Measurements from ENCODE around the gene GNAI2. TPM values are rescaled to one million over a fixed set of nuclear protein-coding genes. Genes with fewer than 3 reads are reported as not detected.

The GNAI2 gene
- polyA plus RNA-seq, 3 donors, result 914 to 1,492 (median 1,165) TPM

DNA sequence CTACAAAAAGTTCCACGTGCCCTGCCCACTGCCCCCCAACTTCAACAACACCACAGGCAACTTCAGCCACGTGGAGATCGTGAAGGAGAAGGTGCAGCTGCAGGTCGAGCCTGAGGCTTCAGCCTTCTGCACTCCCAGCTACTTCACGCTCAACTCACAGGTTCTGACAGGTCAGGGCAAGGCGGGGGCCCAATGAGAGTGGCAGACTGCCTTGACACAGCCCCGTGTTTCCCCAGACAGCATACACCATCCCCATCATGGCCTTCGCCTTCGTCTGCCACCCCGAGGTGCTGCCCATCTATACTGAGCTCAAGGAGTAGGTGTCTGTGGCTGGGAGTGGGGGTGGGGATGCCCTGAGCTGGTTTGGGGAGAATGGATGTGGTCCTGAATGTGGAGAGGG, 18.3 kb upstream of the GNAI2 start:
- intact Hi-C loops (cut with micrococcal nuclease), result no loop called here
- Histone ChIP-seq H3K9me3 (replicated peaks in 1 of 2; ENCODE audit: control insufficient read depth in 1 of 2, insufficient read depth in 1 of 2, low read length in 2 of 2) (no peaks in the 10 kb centered on the region), H2AFZ (ENCODE audit: insufficient read depth, low read depth, low read length, poor library complexity, severe bottlenecking) (no peak overlapping the region), H3K4me3 (replicated peaks in 1 of 3; ENCODE audit: low read depth in 2 of 3, low read length in 3 of 3) (no peak overlapping the region), H3K27me3 (ENCODE audit: control insufficient read depth in 2 of 2, insufficient read depth in 2 of 2, low read length in 2 of 2) (no peaks in the 10 kb centered on the region), H3K9ac (ENCODE audit: insufficient read depth, low read length, poor library complexity, severe bottlenecking) (no peak overlapping the region), H3K4me2 (replicated peaks; ENCODE audit: extremely low read depth, low read length, poor library complexity, severe bottlenecking) (no peak overlapping the region), H4K20me1 (ENCODE audit: insufficient read depth, low read length) (no peaks in the 10 kb centered on the region), H3K27ac (ENCODE audit: low read depth in 1 of 2, low read length in 2 of 2) (no peak overlapping the region), H3K36me3 (replicated peaks in 1 of 2; ENCODE audit: control insufficient read depth in 1 of 2, insufficient read depth in 2 of 2, low read length in 2 of 2) (no peaks in the 10 kb centered on the region), H3K4me1 (ENCODE audit: control insufficient read depth in 1 of 2, insufficient read depth in 2 of 2, low read length in 2 of 2) (no peaks in the 10 kb centered on the region), H3K79me2 (ENCODE audit: insufficient read depth, low read length) (no peaks in the 10 kb centered on the region)
- Mint-ChIP-seq H3K36me3 (no peaks in the 10 kb centered on the region), H3K27me3 (ENCODE audit: low read depth in 3 of 3) (peaks cover 4 to 11% (median 6%) of the 10 kb centered on the region in 3 donors), H3K27ac (no peak overlapping the region), H3K9me3 (no peaks in the 10 kb centered on the region), H3K4me3 (no peak overlapping the region), H3K4me1 (no peaks in the 10 kb centered on the region)
- 86% methylated on average over 5 of the region's 10 CpGs for WGBS (ENCODE audit: insufficient coverage)
- DNase-seq, result no peak
- TF ChIP-seq CTCF (IDR thresholded peaks at IDR 0.05), result no peak

GRCh38 chr3:50218448-50218847, 17.6 kb upstream of the GNAI2 start:
- peaks cover 4 to 12% (median 6%) of the 10 kb centered on the region in 3 donors for H3K27me3 Mint-ChIP-seq (ENCODE audit: low read depth in 3 of 3)
- H4K20me1 ChIP-seq (ENCODE audit: insufficient read depth, low read length), result no peaks in the 10 kb centered on the region
- H3K4me1 ChIP-seq (ENCODE audit: control insufficient read depth in 1 of 2, insufficient read depth in 2 of 2, low read length in 2 of 2), result no peaks in the 10 kb centered on the region
- H3K9me3 ChIP-seq (replicated peaks in 1 of 2; ENCODE audit: control insufficient read depth in 1 of 2, insufficient read depth in 1 of 2, low read length in 2 of 2), result no peaks in the 10 kb centered on the region
- H3K9me3 Mint-ChIP-seq, result no peaks in the 10 kb centered on the region
- H3K9ac ChIP-seq (ENCODE audit: insufficient read depth, low read length, poor library complexity, severe bottlenecking), result no peak overlapping the region
- no peak for TF ChIP-seq CTCF (IDR thresholded peaks at IDR 0.05)
- no peak overlapping the region for H3K4me2 ChIP-seq (replicated peaks; ENCODE audit: extremely low read depth, low read length, poor library complexity, severe bottlenecking)
- no peaks in the 10 kb centered on the region for H3K36me3 Mint-ChIP-seq
- H3K4me3 ChIP-seq (replicated peaks in 1 of 3; ENCODE audit: low read depth in 2 of 3, low read length in 3 of 3), result no peak overlapping the region
- H3K27ac Mint-ChIP-seq, result no peak overlapping the region
- no peak overlapping the region for H3K4me3 Mint-ChIP-seq
- WGBS (ENCODE audit: insufficient coverage), result 97% methylated on average over 14 of the region's 17 CpGs
- H3K27me3 ChIP-seq (ENCODE audit: control insufficient read depth in 2 of 2, insufficient read depth in 2 of 2, low read length in 2 of 2), result no peaks in the 10 kb centered on the region
- no peaks in the 10 kb centered on the region for H3K36me3 ChIP-seq (replicated peaks in 1 of 2; ENCODE audit: control insufficient read depth in 1 of 2, insufficient read depth in 2 of 2, low read length in 2 of 2)
- intact Hi-C loops (cut with micrococcal nuclease), result no loop called here
- H2AFZ ChIP-seq (ENCODE audit: insufficient read depth, low read depth, low read length, poor library complexity, severe bottlenecking), result no peak overlapping the region
- H3K79me2 ChIP-seq (ENCODE audit: insufficient read depth, low read length), result no peaks in the 10 kb centered on the region
- no peaks in the 10 kb centered on the region for H3K4me1 Mint-ChIP-seq
- no peak overlapping the region for H3K27ac ChIP-seq (ENCODE audit: low read depth in 1 of 2, low read length in 2 of 2)
- no peak for DNase-seq
